HuH-7 (cell line): ENCODE data around the gene MXD4.
A peak's percentile ranks its signal among the peaks of the same experiment; 100 is the strongest.
"Not testable (repeated sequence)": the region's sequence is repeated elsewhere in the genome, so short reads cannot be mapped to it uniquely, and the experiment has no call there.

Experiments used
- DNase-seq: peaks from one replicate; pipeline ENCODE4 v3.0.0; 2011; ENCODE audit warnings: low spot score

The MXD4 gene

DNA sequence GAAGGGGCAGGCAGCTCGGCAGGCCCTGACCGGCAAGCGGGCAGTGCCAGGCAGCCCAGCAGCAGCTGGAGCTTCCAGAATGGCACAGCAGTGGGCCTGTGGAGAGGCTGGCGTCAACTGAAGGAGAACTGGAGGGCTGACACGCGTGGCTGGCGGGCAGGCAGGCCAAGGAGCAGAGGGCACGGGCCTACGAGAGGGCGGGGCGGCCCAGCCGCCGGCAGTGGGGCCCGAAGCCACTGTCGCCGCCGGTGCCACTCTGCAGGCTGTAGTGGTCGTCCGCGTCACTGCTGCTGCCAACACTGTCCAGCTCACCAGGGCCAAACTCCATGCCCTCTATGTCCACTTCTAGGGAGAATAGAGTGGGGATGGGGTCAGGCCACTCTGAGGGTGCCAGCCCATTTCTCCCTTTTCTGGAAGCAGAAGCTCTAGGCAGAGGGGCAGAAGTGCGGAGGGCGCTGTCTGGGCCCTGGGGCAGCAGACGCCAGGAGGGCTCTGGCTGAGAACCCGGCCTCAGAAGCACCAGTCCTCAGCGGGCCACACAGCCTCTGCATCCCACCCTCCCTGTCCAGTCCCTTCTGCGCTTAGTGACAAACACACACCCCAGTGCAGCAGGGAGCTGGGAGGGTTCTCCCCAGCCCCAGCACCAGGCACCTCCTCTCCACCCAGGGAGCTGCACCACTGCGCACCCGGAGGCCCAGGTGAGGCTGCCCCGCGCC lies 11.4 kb downstream of the MXD4 start:
- DNase-seq = no peak

DNA sequence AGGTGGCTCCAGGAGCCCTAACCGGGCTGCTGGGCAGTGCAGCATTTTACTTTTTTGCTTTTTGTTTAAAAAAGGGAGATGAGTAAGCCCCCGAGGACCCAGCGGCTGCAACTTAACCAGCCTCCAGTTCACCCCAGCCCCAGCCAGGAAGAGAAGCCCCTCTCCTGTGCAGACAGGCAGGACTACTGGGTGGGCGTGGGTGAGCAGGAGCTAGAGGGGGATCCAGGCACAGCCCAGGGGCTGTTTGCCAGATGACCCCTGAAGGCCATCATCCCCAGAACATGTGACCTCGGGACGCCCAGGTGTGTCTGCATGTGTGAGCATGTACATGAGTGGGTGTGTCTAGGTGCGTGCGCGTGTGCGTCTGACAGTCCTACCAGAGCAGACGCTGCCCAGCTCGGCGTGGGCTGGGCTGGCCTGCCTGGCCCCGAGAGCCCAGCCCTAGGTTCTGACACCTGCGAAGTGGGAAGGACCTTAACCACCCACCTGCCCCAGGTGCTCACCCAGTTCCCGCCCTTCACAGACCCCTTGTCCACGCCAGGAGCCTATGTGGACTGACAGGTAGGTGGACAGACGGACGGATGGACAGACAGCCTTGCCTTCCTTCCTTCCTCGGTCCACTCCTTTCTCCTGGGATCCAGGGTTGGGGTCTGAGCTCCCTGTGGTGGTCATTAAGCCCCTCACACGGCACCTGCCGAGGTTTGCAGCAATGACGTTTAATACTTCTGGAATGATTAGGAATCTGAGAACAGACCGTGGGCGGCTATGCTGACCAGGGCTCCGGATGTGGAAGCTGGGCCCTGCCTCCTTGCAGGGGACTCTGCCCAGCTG lies 12.2 kb downstream of the MXD4 start:
- peak; percentile 5 for DNase-seq

DNA sequence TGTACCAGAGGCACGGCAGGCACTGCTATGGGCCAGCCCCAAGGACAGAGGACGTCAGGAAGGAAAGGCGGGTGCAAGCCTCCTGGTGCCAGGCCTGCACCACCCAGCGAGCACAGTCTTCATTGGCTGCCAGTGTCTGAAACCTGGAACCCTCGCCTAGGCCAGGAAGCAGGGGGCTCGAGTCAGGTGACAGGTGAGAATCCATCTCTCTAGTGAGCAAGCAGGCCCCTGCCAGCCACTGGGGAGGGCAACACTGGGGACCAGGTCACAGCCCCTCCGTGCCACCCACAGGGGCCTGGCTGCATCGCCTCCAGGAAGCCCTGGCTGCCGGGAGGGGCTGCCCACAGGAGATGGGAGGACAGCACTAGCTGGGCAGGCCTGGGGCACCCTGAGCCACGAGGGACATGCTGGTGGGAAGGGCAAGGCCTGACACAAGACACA lies 13.1 kb downstream of the MXD4 start:
- peak; percentile 3 for DNase-seq

DNA sequence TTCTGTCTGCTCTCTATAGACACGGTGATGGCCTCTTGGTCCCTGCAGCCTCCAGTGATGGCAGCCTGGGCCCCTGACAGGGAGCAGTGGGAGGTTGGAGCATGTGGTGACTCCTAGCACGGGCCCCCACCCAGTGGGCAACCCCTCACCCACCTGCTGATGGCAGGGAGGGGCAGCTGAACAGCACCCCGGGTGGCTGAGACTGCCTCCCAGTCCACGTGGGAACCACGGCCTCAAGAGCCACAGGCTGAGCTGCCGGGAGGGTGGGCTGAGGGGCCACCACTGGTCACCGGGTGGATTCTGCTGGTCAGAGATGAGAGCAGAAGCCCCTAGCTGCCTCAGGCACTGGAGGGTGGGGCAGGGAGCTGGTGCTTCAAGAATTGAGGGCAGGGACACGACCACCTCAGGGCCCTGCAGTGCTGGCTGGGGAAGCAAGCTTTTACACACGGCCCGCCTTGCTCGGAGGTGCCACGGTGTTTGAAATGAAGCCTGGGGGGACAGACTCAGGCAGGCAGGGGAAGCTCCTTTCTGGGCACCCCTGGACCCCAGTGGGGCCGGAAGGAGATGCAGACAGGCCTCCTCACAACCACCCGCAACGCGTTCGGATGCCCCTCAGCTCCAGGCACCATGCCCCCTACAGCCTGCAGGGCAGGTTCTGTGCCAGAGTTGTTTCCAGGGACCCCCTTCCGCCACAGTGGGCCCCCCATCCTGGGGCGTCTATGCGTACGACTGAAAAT lies 13.7 kb downstream of the MXD4 start:
- peak; percentile 3 for DNase-seq

DNA sequence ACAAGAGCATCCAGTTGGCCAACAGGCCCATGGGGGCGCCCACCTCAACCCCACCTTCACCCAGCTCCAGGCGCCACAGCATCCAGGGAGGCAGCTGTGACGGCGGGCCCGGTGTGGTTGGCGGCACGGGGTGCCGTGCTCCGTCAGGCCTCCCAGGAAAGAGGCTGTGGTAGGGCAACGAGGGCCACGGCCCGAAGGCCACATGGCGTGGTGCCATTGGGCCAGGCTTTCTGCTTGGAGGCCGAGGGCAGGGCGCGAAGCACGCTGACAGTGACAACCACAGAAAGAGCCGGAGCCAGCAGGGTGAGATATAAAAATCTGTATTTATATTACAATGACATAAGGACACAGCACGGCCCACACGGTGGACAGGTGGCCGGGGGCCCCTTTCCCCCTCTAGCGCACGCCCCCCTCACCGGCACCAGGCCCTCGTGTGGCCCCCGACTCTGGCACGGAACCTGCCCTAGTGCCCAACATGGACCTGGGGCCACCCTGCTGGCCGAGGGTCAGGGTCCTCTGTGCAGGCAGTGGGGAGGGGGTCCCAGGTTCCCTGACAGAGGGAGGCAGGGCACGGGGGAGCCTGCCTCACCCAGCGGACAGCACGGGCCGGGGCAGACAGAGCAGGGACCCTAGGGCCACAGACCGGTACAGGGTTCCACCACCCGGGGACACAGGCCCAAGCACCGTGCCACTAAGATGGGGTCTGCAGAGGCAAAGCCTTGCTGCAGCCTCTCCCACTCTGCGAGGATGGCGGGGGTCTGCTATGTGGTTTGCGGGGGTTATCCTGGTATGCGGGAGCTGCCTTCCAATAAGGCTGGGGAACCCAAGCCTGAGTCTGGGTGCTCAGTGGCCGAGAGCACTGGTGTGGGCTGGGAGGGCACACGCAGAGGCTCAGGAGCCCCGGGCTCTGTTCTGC lies 14.5 kb downstream of the MXD4 start:
- peak; percentile 4 for DNase-seq

DNA sequence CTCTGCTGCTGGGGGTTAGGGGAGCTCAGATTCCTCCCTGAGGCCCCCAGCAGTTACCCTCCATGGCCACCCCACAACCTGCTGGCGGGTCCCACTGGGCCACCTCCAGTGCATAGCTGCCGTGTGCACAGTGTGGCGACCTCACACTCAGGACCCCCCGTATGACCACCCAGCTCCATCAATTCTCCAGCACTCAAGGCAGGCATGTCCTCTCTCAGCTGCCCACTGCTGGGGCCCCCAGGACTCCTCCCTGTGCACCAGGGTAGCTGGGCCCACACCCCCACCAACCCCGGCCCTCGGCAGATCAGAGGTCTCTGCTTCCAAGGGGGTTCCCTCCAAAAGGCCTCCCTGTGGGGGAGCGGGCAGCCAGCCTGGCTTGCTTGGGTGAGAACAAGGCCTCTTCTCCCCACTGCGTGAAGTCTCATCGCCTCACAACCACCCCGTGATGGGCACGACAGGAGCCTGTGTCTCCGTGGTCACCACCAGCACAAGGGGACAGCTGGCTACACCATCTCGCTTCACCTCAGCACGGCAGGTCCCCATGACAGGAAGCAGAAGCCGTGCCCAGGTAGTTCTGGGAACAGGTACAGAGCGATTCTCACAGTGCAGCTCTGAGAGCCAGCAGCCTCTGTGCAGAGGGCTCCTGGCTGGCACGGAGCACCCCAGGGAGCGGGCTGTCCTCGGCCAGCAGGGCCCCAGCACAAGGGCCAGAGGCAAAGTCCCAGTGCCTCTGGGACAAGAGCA lies 15.4 kb downstream of the MXD4 start:
- DNase-seq = peak; percentile 7

DNA sequence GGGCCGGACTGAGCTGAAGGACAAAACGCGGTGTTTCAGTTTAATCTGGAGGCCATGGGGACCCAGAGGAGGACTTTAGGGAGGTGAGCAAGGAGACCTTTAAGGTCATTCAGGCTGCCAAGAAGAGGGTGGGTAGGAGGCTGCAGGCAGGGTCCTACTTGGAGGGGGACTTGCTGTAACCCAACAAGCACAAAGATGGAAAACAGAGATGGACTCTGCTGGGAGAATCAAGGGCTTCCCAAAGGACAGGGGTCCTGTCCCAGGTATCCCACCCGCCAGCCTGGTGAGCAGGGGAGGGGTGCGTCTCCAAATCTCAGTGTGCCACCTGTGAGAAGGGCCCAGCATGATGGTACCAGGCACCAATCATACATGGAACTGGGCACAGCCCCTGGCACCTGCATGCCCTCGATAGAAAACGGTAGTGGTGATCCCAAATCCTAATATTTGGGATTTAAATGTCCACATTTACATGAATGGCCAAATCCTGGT lies 16.1 kb downstream of the MXD4 start:
- DNase-seq = peak; percentile 4

DNA sequence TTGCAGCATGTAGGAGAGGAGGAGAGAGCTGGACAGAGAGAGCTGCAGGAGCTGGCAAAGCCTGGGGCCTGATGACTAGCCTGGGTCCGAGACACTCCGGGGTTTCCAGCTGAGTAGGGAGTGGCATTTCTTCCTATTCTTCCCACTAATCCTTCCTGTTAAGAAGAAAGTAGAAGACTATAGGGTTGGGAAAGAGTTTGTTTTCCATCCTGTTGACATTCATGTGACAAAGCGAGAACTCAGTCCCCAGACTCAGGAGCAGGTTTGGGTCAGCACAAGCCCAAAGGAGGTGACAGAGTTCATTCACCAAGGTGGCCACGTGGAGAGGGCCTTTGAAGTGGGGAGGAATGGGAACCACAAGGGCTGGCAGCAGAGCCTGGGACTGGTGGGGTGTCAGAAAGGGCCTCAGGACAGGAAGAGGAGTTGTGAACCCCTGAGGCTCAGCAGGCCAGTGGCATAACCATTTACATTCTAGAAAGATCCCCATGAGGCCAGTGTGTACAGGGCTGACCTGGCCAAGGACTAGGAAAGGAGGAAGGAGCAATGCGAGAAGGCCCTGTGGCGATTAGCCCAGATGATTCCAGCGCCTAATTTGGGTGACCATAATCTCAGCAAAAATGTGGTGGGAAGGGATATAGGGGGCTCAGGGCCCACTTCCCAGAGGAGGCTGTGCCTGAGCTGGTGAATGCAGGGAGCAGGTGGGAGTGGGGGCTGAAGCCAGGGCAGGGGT lies 16.7 kb downstream of the MXD4 start:
- peak; percentile 5 for DNase-seq

DNA sequence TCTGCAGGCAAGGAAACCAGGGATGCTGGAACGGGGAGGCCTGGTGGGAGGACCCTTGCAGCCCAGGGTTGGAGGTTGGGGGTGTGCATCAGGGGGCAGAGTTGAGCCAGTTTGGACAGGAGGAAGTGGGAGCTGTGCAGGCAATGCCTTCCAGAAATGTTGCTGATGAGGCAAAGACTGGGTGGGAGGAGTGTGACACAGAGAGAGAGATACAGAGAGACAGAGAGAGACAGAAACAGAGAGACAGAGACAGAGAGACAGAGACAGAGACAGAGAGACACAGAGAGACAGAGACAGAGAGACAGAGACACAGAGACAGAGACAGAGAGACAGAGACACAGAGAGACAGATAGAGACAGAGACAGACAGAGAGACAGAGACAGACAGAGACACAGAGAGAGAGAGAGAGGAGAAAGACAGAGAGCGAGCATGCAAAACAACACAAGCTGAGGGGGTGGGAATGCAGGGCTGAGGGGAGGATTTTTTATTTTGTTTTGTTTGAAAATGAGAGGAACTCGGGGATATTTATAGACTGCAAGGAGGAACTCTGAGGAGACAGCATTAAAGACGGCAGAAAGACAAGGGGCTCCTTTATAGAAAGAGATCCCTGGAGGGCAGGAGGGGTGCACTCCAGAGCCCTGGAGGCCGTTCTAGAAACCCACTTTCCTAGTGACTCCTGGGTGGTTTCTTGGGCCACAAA lies 18.1 kb downstream of the MXD4 start:
- DNase-seq = peak; percentile 64

DNA sequence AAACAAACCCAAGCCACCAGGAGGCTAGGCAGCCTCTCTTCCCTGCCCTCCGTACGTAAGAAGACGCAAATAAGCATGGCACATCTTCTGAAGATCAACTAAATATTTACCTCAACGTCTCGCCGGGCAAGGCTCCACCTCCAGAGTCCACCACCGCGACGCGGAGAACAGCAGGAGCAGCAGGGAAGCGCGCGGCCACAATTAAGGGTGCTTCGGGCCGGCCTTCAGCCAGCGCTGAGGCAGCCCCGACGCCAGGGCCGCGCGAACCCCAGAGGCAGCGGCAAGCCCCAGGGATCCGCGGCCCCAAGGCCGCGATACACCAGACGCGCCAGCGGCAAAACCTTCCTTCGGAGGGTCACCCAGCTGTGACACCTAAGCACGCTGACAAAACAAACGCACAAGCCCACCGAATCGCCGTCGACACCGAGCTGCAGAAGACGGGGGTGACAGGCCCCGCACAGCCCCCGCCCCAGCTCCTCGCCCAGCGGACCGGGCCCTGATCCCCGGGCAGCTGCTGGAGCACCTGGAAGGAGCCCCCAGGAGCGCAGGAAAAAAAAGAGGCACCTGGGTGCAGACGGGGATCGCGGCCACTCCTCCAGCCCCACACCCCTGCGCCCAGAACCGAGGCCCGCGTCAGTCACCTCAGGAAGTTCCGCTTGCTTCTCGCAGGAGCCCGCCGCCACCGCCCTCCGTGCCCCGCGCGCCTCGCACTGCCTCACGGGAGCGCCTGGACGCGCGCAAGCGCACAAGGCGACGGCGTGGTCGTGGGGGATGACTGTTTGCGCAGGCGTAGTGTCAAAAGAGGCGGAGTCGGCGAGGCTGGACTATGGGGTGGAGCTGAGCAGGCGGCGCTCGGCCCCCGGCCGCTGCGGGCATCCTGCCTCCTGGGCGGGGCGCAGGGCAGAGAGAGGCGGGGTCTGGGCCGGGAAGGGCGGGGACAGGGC lies 20.2 kb downstream of the MXD4 start, which contains the start of the genes HAUS3 and POLN:
HAUS3 (minus strand) TSS at position 712 of the 944 bp plus-strand sequence. CDS start 1,175 bp downstream, outside the sequence.
POLN (minus strand) TSS at position 712 of the 944 bp plus-strand sequence. CDS start 12,890 bp downstream, outside the sequence.
- peak; percentile 99 for DNase-seq

DNA sequence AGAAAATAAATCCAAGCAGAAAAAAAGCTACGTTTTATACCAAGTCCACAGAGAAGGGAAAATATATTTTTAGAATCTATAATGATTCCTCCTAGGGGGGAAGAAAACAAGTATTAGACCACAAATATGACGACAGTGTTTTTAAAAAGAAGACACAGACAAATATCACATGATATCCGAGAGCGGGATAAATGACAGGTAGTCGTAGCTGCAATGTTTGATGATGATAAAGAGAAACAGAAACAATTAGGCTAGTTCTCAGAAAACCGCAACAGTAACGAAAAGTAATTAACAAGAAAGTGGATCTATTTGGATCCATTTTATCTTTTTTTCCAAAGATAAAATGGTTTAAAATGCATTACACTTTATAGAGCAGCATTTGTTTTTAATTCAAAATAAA lies 20.9 kb downstream of the MXD4 start:
- no peak for DNase-seq

DNA sequence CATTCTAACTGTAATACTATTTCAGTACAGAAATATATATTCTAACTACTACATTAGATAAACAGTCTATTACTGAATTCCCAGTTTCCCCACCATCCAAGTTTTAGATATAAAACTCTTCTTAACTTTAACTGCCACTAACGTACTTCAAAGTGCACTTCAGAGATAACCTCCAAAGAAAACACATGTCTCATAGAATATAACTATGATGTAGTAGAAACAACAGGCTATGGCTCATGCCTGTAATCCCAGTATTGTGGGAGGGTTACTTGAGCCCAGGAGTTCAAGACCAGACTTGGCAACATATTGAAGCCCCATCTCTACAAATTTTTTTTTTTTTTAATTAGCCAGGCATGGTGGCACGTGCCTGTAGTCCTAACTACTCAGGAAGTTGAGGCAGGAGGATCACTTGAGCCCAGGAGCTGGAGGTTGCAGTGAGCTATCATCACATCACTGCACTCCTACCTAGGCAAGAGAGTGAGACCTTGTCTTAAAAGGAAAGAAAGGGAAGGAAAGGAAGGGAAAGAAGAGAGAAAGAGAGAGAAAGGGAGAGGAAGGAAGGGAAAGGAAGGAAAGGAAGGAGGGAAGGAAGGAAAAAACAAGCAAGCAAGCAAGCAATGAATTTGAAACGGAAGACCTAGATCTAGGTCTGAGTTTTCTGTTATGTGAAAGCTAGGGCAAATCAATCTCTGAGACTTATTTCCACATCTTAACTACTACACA lies 24.8 kb downstream of the MXD4 start:
- no peak for DNase-seq

DNA sequence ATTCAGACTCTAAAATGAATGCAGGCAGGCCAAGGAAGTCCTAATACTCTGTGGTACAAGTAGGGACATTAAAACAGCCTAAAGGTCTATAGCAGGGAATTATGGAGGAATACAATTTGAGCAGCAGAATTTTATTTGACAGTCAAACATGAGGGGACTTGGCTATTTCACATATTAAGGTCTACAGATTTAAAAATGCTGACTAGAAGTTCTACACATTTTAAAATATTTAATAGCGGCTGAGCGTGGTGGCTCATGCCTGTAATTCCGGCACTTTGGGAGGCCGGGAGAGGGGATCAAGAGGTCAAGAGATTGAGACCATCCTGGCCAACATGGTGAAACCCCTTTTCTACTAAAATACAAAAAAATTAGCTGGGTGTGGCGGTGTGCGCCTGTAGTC lies 30.8 kb downstream of the MXD4 start:
- DNase-seq = no peak

DNA sequence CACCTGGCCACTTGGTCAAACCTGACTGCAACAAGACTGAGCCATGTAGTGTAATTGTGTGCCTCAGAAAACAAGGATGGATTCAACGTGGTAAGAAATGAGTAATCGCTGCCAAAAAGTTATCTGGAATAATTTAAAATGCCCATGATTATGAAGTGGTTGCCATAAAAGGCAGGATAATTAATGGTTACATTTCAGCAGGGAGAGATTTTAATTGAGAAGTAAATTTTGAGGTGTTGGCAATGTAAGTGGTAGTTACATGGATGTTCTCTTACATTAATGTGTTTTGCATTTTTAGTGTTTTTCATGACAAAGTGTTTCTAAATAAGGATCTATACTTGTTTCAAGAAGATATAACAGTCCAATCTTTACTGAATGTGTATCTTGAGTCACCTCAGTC lies 35.6 kb downstream of the MXD4 start:
- no peak for DNase-seq

DNA sequence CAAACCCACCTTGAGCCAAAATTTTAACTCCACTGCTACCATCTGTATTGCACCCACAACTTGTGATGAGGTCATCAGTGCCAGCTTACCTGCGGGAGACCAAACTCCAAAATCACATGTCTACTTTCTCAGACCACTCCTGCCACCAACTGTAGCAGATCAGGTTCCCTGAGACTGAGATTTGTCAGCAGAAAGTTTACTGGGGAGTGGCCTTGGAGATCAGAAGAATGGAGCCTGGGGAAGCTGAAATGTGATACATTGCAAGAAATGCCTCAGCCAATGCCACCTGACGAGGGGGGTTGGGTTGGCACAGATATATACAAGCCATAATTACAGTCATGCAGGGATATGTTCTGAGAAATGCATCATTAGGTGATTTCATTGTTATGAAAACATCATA lies 39.1 kb downstream of the MXD4 start:
- DNase-seq = no peak

DNA sequence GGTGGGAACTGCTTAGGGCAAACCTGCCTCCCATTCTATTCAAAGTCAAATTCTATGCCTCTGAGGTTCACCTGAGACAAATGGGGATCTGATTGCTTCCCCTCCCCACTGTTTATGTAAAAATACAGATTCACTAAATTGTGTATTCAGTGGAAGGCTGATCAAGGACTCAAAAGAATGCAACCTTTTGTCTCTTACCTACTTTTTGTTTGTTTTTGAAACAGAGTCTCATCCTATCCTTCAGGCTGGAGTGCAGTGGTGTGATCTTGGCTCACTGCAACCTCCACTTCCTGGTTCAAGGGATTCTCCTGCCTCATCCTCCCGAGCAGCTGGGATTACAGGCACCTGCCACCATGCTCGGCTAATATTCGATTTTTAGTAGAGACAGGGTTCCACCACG lies 40.5 kb downstream of the MXD4 start:
- not testable (repeated sequence) for DNase-seq

DNA sequence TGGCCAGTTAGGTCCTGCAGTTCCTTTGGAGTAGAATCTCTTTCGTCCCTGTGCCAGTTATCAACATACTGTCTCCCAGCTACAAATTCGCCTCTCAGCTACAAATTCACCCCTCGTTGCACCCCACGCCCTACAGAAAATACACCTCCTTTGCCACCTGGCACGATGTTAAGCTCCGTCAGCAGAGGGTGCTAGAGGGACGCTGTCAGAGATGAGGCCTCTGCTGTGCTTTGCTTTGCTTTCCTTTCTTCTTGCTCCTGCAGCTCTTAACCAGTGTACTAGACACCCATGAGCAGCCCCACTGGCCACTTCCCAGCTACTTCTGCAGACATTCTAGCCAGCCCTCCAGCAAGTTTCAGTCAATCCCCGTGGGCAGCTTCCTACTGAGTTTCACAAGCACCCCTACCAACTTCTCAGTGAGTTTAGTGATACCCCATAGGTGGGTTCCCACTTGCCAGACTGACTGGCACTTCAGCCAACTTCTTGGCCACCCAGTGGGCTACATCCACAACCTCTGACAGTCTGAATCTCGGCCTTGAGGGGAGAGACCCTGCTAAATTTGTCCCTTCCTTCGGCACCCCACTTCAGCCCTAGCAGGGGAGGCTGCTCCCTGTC lies 41.8 kb downstream of the MXD4 start:
- DNase-seq = peak; percentile 54
